GM21576 (cell line): ENCODE data around the gene CALHM3.
"Not testable (repeated sequence)": the region's sequence is repeated elsewhere in the genome, so short reads cannot be mapped to it uniquely, and the experiment has no call there.

Source experiments
- ATAC-seq: cut with Tn5 transposase; IDR thresholded peaks from one replicate; pipeline ENCODE4 v1.9.1; 2021; ENCODE audit warnings: mild to moderate bottlenecking, moderate library complexity; ENCODE audit not compliant: unreplicated experiment

CALHM3 gene

DNA sequence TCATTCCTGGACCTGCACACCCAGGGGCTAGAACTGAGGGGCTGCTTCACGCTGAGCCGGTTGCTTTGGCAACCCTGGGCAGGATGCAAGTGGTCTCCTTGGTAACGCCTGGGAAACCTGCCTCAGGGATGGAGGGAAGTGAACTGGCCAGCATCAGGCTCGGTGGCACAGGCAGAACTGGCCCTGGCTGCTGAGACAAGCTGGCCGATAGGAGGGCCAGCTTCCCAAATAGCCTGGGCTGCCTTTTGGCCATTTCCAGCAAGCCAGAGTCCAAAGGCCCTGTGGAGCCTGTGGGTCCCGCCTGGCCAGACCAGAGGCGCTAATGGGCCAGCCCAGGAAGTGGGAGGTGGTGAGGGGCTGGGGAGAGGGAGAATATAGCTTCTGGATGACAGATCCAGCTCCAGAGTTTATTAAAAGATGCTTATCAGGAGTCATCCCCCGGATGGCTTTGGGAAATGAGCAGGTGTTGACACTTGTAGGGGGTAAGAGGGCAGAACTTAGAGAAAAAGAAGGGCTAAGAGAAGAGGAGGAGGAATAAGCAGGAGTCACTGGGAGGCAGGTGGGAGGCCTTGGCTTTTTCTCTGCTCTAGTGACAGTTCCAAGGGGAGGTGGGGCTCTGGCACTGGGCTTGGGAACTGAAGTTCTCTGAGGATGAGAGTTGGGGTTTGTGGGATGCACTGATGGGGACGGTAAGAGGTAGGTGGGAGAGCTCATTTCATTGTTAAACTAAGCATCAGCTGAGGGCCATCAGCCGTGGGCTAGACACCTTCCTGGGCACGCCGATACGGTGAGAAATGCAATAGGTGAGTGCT lies 24.0 kb upstream of the CALHM3 start:
- ATAC-seq, result no peak

DNA sequence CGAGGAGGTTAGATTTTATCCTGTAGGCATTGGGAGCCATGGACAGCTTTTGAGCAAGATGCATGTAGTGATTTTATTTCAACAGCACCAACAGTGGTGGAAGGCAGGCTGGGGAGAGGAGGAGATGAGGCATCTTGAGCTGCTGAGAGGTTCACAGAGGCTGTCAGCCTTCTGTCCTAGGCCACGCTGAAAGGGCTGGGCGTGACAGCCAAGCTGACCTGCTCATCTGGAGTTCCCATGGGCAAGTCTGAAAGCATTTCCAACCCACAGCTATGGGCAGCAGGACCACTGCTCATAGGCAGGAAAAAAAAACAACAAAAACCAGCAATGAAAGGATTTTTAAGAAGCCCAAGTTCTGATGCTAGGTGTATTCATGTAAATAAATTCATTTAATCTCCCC lies 22.1 kb upstream of the CALHM3 start:
- ATAC-seq, result no peak

DNA sequence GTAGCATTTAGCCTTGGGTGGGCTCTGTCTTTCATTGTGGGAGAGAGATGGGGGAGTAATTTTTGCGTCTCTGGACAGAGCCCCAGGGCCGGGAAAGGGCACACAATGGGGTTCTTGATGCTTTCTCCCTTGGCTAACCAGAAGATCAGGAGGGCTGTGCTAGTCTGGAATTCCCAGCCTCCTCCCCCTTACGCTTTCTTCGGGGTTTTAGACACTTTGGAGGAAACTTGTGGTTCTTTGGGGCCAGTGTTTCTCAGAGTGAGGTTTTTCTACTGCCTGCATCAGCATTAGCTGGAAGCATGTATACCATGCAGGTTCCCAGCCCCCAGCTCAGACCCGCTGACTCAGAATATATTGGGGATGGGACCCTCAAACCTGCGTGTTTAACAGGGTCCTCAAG lies 21.4 kb upstream of the CALHM3 start:
- no peak for ATAC-seq

DNA sequence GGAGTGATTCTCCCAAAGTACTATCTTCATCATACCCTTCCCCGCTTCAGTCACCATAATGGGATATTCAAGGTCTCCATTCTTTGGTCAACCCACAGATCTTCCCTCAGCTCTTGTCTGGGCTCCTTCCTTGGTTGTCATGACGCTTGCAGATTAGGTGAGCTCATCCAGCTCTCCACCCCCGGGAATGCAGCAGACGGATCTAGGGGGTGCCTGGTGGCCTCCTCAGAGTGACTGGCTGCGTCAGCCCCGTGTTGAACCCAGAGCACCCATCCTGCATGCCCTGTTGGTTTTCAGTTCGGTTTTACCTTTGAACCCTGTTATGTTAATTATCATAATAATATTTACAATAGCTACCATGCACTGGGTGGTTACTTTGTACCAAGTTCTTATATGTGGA lies 20.8 kb upstream of the CALHM3 start:
- ATAC-seq, result no peak

DNA sequence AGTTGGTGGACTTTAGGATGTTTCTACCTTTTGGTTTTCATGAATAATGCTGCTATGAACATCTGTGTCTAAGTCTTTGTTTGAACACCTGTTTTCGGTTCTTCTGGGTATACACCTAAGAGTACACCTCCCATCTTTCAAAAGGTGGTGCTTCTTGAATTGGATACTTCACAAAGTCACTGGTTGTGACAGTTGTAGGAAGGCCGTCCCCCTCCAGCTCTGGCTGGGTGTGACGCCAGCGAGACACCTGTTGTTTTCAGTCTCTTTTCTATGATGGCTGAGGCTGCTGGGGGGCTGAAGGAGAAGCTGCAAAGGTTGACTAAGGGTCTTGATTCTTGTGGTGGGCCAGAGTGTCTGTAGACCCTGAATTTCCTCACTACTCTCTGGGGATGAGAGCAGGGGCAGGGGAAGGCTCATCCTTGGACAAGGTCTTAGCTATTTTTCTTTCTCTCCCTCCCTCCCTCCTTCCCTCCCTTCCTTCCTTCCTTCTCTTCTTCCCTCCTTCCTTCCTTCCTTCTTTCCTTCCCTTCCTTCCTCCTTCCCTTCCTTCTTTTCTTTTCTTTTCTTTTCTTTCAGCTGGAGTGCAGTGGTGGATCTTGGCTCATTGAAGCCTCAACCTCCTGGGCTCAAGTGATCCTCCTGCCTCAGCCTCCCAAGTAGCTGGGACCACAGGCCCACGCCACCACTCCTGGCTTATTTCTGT lies 20.0 kb upstream of the CALHM3 start:
- ATAC-seq, result no peak

DNA sequence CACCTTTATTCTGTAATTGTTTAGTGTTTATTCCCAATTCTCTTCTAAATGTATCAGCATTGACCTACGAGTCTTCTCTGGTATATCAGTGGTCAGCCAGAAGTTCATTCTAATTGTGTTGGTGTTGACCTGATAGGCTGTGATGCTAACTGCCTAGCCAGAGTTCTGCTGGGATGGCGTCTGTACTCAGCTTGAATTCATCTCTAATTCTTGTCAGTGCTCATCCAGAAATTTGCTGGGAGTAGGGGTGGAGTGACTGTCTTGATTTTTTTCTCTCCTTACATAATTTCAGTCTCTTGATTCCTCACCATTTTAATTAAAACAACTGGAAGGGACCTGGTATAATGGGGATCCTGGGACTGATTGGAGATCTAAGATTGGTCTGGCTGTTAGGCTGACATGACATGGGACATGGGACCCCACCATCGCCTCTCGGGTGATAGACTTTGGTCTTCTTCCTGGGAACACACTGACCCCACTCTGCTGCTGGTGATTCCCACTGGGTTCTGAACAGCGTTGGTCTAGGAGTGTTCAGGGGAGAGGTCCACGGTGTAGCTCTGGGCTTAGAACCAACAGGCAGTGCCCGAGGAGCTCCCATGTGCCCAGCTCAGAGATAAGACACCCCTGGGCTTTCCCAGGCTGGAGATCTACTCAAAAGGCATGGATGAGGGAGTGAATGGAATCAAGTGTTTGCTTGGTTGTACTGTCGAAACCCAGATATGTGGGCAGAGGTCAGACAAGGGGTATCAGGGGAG lies 18.3 kb upstream of the CALHM3 start:
- no peak for ATAC-seq

DNA sequence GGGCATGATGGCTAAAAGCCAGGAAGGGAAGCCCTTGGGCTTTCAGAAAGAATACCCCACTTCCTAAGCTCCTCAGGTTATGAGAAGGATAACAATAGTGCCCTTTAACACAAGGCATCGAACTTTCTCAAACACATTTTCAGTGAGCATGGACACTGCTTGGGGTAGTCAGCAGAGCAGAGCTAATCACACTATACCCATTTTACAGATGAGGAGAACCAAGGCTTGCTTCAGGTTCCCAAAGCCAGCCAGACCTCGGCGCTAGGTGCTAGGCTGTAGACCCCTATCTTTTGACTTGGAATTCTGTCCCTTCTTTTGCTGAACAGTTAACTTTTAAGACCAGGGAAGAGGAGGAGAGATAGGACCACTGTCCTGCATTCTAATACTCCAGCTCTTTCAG lies 16.3 kb upstream of the CALHM3 start:
- no peak for ATAC-seq

DNA sequence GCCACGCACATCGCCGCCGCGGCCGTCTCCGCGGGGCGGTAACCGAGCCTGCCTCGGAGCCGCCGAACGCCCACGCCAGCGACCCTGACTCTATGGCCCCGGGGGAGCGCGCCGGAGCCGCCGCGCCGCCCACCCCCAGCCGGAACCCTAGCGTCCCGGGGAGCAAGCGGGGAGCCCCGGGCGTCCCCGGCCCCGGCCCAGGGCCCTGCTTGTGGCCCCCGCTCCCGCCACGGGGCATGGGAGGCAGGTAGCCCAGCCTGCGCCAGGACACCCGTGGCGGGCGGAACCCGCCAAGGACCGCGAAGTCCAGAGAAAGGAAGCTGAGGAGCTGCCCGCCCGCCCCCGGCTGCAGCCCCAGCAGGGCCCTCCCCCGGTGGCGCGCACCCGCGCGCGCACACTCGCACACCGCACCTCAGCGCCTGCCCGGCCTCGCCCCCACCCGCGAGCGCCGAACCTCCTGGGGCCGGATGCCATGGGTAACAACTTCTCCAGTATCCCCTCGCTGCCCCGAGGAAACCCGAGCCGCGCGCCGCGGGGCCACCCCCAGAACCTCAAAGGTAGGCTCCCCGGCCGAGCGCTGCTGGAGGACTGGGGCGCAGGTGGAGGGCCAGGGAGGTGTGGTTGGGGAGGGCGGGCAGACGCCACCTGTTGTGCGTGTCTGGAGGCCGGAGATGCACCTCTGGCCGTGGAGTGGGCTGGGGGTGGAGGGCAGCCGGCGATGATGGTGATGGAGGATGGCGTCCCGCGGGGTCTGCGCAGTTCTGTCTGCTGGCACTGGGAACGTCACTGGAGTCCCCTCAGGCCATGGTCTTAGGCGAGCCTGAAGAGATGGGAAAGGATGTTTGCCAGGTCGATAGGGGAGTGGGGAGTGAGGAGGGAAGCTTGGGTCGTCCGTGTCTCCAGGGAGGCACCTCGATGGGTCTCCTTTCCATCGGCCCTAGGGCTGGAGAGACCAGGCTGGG lies 15.2 kb upstream of the CALHM3 start:
- no peak for ATAC-seq

DNA sequence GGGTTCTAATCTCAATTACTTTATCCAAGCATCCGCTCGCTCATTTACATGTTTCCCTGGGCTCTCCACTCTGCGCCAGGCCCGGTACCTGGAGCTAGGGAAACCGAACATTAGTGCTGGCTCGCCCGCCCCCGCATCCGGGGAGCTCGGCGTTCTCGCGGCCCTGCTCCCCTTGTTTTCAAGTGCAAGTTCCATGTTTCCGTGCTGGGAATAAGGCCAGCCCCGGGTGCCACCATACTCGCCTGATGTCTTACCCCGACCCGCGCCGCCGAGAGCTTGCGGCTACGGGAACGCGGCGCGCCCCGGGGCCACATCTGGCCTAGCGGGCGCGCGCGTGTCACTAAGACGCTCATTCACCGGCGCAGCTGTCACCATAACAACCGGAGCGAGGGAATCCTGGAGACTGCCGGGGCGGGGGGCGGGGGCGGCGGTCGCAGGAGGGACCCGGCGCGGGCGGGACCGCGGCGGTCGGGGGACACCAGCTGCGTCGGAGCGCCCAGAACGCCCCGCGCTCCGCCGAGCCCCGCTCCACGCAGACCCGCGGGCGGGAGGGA lies 14.4 kb upstream of the CALHM3 start, which contains the start of gene NEURL1:
NEURL1 (plus strand) TSS at position 344 of the 554 bp plus-strand sequence. CDS start 683 bp downstream, outside the sequence.
- ATAC-seq, result no peak

DNA sequence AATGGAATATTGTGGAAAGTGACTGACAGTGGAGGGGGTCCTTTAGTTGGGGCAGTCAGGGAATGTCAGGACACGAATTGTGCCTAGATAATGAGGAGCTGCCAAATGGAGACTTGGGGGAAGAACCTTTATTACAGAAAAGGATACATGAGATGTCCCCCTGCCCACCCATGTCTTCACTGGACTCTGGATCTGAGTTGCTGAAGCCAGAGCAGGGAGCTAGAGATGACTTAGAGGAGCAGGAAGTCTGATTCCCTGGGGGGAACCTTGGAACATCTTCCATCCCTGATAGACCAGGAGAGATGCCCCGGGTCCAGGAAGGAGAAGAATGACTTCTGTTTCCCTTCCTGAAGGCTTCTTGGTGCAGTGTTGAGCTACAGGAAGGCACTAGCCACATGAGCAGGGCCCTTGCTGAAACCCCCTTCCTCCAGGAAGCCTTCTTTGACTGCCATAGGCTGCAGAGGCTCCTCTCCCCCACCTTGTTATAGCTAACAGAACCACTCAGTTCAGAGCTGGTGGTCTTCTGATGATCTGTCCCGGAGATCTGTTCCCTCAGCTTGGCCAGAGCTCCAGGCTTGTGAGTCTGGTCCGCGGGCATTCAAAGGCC lies 13.7 kb upstream of the CALHM3 start:
- ATAC-seq, result no peak

DNA sequence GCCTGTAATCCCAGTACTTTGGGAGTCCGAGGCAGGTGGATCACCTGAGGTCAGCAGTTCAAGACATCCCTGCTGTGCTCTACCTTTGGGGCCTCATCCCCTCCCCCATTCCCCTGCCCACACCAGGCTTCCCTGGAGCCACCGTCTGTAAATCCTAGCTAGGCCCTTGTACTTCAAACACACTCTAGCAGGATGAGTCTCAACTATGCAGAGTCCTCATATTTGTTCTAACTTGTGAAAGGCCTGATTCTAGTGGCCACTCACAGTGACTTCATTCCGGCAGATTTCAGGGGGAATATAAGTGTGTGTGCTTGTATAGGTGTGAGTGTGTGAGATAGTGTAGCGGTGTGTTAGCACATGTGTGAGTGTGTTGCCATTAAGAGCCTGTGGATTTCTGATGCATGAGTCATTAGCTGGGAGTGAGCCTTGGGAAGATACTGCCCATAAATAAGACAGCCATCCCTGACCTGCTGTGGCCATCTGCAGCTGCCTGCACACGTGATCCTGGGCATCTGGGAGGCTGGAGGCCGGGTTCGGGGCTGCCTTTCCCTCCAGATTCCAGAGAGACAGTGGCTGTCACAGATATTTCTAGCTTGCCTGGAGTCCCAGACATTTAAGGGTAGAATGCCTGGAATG lies 12.8 kb upstream of the CALHM3 start:
- ATAC-seq, result no peak

DNA sequence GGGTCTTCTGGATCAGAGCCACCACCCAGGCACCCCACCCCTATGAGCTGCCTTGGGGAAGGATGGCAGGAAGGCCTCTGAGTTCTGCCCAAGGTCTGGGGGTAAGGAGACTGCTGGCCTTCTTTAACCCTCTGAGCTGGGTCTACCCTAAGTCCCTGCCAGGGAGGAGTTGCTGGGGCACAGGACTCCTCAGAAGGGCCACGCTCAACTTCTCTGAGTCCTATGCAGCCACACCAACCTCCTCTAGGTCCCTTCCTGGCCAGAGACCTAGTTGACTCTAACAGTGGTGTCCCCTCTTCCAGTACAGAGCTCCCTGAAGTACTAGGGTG lies 11.9 kb upstream of the CALHM3 start:
- ATAC-seq, result peak; percentile 22

DNA sequence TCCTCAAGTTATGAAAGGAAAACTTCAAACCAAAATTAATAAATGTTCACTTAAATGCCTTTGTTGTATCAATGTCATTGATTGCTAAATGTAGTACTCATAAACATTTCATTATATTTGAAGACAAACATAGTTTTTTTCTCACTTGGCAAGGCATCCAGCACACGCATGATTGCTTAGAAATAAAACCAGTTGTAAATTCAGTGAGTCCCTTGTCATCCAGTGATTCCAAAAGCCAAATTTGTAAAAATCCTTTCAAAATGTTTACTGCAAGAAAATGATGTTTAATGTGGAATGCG lies 8.3 kb upstream of the CALHM3 start:
- ATAC-seq, result no peak

DNA sequence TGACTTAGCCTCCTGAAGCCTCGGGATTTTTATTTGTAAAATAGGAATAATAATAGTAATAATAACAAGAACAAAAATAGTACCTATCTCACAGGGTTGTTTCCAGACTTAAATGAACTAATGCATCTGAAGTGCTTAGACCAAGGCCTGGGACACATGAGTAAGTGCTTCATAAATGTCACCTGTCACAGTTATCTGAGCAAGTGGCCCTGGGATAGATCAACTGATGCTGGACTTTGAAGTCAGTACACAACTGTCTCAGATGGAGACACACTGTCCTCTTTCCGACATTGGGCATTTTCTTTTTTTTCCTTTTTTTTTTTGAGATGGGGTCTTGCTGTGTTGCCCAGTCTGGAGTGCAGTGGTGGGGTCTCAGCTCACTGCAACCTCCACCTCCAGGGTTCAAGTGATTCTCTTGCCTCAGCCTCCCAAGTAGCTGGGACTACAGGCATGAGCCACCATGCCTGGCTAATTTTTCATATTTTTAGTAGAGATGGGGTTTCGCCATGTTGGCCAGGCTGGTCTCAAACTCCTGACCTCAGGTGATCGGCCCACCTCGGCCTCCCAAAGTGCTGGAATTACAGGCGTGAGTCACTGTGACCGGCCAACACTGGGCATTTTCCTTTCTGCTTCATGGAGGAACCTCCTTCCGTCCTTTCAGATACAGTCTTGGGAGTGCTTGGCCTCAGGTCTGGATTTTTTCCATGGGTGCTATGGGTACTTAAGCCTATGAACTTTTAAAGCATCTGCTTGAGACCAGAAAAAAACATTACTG lies 7.8 kb upstream of the CALHM3 start:
- ATAC-seq, result not testable (repeated sequence)

DNA sequence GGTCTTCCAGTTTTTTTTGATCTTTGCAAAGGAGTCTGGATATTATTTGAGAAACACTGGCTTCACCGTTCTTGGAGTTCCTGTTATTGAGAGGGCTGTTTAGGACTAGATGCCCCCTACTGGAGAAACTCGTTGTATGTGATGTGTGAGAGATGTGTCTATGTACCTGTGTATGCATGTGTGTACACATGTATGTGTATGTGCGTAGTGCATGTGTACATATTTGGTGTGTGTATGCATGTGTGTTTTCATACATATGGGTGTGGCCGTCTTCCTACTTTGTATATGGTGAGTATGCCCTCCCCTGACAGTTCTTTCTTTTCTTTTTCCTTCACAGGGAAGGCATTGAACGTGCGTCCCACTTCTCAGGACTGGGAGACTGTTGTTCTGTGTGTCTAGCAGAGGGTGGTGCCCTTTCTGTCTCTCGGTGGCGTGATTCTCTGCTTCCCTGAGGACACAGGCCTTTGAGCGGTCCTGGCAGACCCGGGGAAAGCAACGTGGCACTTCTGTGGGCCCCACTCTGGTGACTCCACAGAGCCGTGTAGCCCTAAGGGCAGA lies 3.0 kb upstream of the CALHM3 start:
- no peak for ATAC-seq

DNA sequence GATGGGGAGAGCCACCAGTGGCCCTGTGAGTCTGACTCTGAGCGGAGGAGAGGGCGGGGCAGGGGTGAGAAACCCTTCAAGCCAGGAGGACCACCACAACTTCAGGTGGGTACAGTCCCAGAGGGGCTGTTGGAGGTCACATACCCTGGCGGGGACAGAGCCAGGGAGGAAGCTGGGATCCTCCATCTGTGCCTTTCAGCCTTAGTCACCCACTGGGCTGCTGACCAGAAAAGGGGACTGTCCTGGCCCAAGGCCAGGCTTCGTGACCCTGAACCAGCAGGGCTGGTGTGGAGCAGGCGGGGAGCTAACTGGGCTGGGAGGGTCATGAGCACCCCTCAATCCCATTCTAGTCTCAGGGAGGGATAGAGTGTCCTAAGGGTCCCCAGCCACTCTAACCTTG lies 1.5 kb upstream of the CALHM3 start:
- ATAC-seq, result no peak

DNA sequence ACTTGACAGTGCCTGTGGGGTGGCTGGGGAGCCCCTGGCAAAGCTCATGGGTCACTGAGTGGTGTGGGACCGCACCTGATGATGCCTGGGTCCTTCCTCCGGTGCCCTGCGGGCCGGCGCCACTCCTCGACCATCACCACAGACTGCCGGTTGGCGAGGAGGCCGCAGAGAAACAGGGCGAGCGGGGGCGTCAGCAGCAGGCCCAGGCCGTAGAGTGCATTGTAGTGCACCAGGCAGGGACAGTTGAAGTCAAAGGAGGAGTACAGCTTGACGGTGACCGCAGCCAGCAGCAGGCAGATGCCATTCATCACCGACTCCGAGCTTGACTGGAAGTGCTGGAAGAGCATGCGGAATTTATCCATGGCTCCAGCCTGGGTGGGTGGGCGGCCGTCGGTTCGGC lies 369 bp downstream of the CALHM3 start:
- ATAC-seq, result no peak

DNA sequence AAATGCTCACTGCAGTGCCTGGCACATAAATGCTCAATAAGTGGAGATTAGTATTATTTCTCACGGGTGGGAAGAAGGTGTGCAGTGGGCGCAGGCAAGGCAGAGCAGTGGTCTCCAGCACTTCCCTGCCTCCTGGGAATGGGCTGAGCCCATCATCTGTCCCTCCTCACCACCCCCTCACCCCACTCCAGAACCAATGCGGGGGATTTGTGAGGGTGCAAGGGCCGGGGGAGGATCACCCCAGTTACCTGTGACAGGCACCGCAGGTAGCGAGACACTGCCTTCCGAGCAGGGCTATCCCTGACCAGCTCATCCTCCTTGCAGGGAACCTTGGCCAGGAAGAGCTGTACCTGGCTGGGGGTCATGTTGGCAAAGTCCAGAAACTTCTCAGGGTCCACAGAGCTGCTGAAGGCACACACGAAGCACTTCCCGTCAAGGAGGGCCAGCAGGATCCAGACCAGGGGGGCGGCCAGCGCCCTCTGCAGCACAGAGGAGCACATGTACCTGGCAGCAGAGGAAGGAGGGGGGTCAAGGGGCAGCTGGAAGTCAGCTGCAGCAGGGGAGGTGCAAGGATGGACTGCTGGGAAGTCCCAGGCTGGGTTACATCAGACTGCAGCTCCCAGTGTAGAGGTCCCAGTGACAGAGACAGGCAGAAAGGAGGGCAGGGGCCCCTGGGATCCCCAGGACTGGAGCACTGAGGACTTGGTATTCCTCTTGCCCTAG lies 2.8 kb downstream of the CALHM3 start:
- ATAC-seq, result no peak
